ENCODE data around the gene MED27.

MED27 gene

DNA sequence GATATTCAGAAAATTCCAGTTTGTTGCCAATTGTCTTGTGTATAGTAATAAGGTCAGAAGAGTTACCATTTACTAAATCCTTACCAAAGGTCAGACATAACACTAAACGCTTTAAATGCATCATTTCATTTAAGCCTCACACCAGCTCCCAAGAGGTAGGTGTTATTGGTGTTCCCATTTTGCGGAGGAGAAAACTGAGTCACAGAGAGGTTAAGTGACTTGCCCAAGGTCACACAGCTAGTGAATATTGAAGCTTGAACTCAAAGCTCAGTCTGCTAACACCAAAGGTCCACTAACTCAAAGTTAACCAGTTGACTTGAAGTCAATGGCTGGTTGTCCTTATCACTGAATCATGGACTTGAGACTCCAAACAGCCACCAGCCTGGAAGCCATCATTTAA lies 41.4 kb upstream of the MED27 start:
- H3K4me3 ChIP-seq (ENCODE audit: low read depth, low read length): no peak overlapping the region
- DNase-seq (ENCODE audit: low read depth): no peak
- TF ChIP-seq CTCF (IDR thresholded peaks at IDR 0.05; ENCODE audit: control insufficient read depth, extremely low read depth, insufficient read depth): no peak

- no peak overlapping the region for H3K4me3 ChIP-seq (ENCODE audit: low read depth, low read length)
- no peak for DNase-seq (ENCODE audit: low read depth)
- TF ChIP-seq CTCF (IDR thresholded peaks at IDR 0.05; ENCODE audit: control insufficient read depth, extremely low read depth, insufficient read depth): no peak
These were observed 38.0 kb upstream of the MED27 start for GRCh38 chr9:132117694-132118093.

DNA sequence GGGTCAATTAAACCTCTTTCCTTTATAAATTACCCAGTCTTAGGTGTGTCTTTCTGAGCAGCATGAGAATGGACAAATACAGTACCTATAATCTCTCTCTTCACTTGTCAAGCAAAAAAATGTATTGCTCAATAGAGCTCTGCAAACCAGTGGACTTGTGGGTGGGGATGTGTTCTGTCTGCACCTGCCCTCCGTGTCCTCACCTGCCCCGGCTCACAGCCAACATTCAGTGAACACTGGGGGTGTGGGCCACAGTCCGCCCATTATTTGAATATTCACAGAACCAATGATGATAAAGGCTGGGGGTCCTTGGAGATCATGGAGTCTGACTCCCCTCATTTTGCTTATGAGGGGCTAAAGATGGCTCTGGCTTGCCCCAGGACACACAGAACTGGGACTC lies 36.9 kb upstream of the MED27 start:
- H3K4me3 ChIP-seq (ENCODE audit: low read depth, low read length): no peak overlapping the region
- TF ChIP-seq CTCF (IDR thresholded peaks at IDR 0.05; ENCODE audit: control insufficient read depth, extremely low read depth, insufficient read depth): no peak
- DNase-seq (ENCODE audit: low read depth): no peak

DNA sequence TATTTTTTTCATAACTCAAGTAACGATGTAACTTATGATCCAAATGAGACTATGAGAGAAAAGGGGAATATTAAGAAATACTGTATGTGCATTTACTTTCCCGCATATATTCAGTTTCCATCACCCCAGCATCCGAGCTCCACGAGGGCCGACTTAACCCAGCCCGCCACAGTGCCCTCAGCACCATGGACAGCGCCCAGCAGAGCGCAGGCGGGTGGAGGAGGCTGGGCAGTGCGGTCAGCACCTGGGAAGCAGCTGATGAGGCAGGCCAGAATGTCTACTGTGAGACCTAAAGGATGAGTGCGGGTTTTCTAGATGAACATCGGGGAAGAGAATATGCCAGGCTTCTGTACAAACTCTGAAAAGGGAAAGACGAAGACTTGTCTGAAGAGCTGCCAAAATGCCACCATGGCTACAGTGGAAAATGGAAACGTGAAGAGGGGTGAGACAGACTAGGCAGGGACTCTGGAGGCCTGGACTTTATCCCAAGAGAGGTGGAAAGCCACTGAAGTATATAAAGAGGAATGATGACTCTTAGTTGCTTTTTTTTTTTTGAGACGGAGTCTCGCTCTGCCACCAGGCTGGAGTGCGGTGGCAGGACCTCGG lies 34.5 kb upstream of the MED27 start:
- TF ChIP-seq CTCF (IDR thresholded peaks at IDR 0.05; ENCODE audit: control insufficient read depth, extremely low read depth, insufficient read depth): no peak
- no peak for DNase-seq (ENCODE audit: low read depth)
- no peak overlapping the region for H3K4me3 ChIP-seq (ENCODE audit: low read depth, low read length)

DNA sequence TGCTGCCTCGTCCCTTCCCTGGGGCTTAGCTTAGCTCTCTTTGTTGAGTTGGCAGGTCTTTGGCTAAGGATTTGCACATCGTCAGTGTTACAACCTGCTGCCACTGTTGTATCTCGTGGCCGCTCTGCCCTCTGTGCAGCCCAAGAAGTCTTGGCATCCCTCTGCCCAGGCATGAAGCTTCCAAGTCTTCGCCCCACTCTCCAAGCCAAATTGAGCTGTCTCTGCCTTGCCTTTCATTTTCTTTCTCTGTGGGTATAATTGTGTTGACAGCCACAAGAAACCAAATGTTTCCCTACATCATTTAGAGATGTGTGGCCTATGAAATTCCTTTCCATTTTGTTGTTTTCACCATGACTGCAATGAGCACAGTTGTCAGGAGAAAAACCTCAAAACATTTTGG lies 29.6 kb upstream of the MED27 start:
- no peak overlapping the region for H3K4me3 ChIP-seq (ENCODE audit: low read depth, low read length)
- DNase-seq (ENCODE audit: low read depth): no peak
- TF ChIP-seq CTCF (IDR thresholded peaks at IDR 0.05; ENCODE audit: control insufficient read depth, extremely low read depth, insufficient read depth): no peak

DNA sequence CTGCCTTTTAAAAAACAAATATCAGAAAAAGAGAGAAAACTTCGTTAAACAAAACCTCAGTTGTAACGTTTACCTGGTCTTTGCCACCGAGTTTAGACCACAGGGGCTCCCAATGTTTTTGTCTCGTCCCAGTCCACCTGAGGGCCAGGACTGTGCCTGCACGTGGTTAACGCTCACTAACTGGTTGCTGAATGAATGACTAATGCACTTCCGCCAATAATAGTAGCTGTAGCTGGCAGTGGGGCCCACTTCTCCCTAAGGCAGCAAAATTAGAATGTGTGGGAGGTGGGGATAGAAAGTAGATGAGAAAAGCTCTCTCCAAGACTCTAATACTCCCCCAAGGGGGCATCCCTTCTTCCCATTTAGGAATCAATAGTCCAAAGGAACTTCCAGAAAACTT lies 29.1 kb upstream of the MED27 start:
- DNase-seq (ENCODE audit: low read depth): no peak
- no peak overlapping the region for H3K4me3 ChIP-seq (ENCODE audit: low read depth, low read length)
- no peak for TF ChIP-seq CTCF (IDR thresholded peaks at IDR 0.05; ENCODE audit: control insufficient read depth, extremely low read depth, insufficient read depth)

GRCh38 chr9:132099741-132100407 lies 20.2 kb upstream of the MED27 start:
- H3K4me3 ChIP-seq (ENCODE audit: low read depth, low read length): no peak overlapping the region
- TF ChIP-seq CTCF (IDR thresholded peaks at IDR 0.05; ENCODE audit: control insufficient read depth, extremely low read depth, insufficient read depth): no peak
- no peak for DNase-seq (ENCODE audit: low read depth)
